H1 (cell line): ENCODE results near the gene ANKRD11. TPM values are rescaled to one million over a fixed set of nuclear protein-coding genes. Genes with fewer than 3 reads are reported as not detected.

Source experiments
- CTCF ChIA-PET: fragments of 300-600 bp; sonication (Branson Sonifier 250); formaldehyde crosslinking; loops from one replicate; lab custom pipeline; 2021; ENCODE audit not compliant: partially characterized antibody; lab: Charles Lee
- POLR2A ChIA-PET: fragments of 300-600 bp; sonication (Branson Sonifier 250); formaldehyde crosslinking; loops from one replicate; lab custom pipeline; 2021; ENCODE audit warnings: inconsistent platforms; ENCODE audit not compliant: partially characterized antibody; lab: Charles Lee
- DNase-seq, 2 experiments: peaks; one replicate each; pipeline versions ENCODE4 v3.0.0 to v3.0.0-alpha.2; 2010 to 2022; ENCODE audit warnings: low spot score in 2 of 2, low read depth in 1 of 2, mixed read lengths in 1 of 2
- FAIRE-seq: peaks from 2 replicates; lab custom pipeline; 2011; peaks lifted over from hg19 to GRCh38; lab: Jason Lieb, UNC
- H2AFZ ChIP-seq: 2 replicates; pipeline ENCODE4 v1.8.1; 2012; ENCODE audit warnings: low read length, inconsistent platforms
- H2AK5ac ChIP-seq: 2 replicates; pipeline ENCODE4 v1.6.1; 2013; ENCODE audit warnings: low read depth, low read length
- H2BK120ac ChIP-seq: replicated peaks from 2 replicates; pipeline ENCODE3; 2013; ENCODE audit warnings: low read depth, low read length, inconsistent platforms
- H2BK12ac ChIP-seq: 2 replicates; pipeline ENCODE4 v1.6.1; 2013; ENCODE audit warnings: low read depth, low read length
- H2BK15ac ChIP-seq: 2 replicates; pipeline ENCODE4 v1.6.1; 2013; ENCODE audit warnings: low read length
- H2BK20ac ChIP-seq: 2 replicates; pipeline ENCODE4 v1.6.1; 2013; ENCODE audit warnings: low read length
- H2BK5ac ChIP-seq: 2 replicates; pipeline ENCODE4 v1.6.1; 2013; ENCODE audit warnings: low read depth, low read length
- H3K14ac ChIP-seq: 2 replicates; pipeline ENCODE4 v1.6.1; 2013; ENCODE audit warnings: inconsistent platforms; ENCODE audit not compliant: insufficient read length
- H3K18ac ChIP-seq: 2 replicates; pipeline ENCODE4 v1.6.1; 2013; ENCODE audit warnings: low read length; ENCODE audit errors: extremely low read depth
- H3K23ac ChIP-seq: 2 replicates; pipeline ENCODE4 v1.6.1; 2013; ENCODE audit warnings: inconsistent platforms; ENCODE audit not compliant: insufficient read length
- H3K23me2 ChIP-seq: 2 replicates; pipeline ENCODE4 v1.6.1; 2013; ENCODE audit warnings: low read depth, low read length
- H3K27ac ChIP-seq: 2 replicates; pipeline ENCODE4 v1.6.1; 2011; ENCODE audit warnings: low read depth, low read length, inconsistent platforms
- H3K27me3 ChIP-seq, 4 experiments: replicated peaks in 1 of 4; 1 replicate in 1 of 4; 2 replicates in 3 of 4; pipeline versions ENCODE4 v1.6.1 to v1.8.1; 2011 to 2013; ENCODE audit warnings: low read length in 3 of 4, mild to moderate bottlenecking in 3 of 4, inconsistent platforms in 2 of 4, mixed read lengths in 2 of 4, moderate library complexity in 1 of 4; ENCODE audit not compliant: control insufficient read depth in 3 of 4, insufficient read depth in 3 of 4; ENCODE audit errors: extremely low read depth in 1 of 4
- H3K36me3 ChIP-seq, 4 experiments: 2 replicates each; pipeline versions ENCODE4 v1.6.1 to v1.8.1; 2011 to 2013; ENCODE audit warnings: mild to moderate bottlenecking in 4 of 4, low read length in 3 of 4, moderate library complexity in 2 of 4, control low read depth in 1 of 4, inconsistent platforms in 1 of 4; ENCODE audit not compliant: insufficient read depth in 4 of 4, control insufficient read depth in 2 of 4
- H3K4ac ChIP-seq: replicated peaks from 2 replicates; pipeline ENCODE3; 2013; ENCODE audit warnings: low read length, low read depth, mixed read lengths, inconsistent platforms; ENCODE audit not compliant: insufficient read length
- H3K4me1 ChIP-seq, 4 experiments: replicated peaks in 1 of 4; 1 replicate in 1 of 4; 2 replicates in 3 of 4; pipeline versions ENCODE4 v1.6.1 to v1.8.1; 2011 to 2013; ENCODE audit warnings: low read length in 3 of 4, inconsistent platforms in 2 of 4, mixed read lengths in 1 of 4; ENCODE audit not compliant: insufficient read depth in 4 of 4, control insufficient read depth in 3 of 4
- H3K4me2 ChIP-seq, 2 experiments: 2 replicates each; pipeline versions ENCODE4 v1.6.1 to v1.8.1; 2011 to 2013; ENCODE audit warnings: low read depth in 2 of 2, low read length in 2 of 2, control low read depth in 1 of 2, inconsistent platforms in 1 of 2, mild to moderate bottlenecking in 1 of 2; ENCODE audit not compliant: insufficient read depth in 1 of 2
- H3K4me3 ChIP-seq, 4 experiments: fragments of 200-600, 300-600 bp in 1 of 4; sonication (generic), shearing (Covaris generic), sonication (Bioruptor Twin) in 1 of 4; 2 replicates each; pipeline versions ENCODE4 v1.5.1 to v1.8.1; 2011 to 2016; ENCODE audit warnings: low read length in 4 of 4, low read depth in 3 of 4, control low read depth in 2 of 4, inconsistent platforms in 2 of 4, mild to moderate bottlenecking in 2 of 4, mixed read lengths in 1 of 4, moderate library complexity in 1 of 4; ENCODE audit not compliant: insufficient read depth in 2 of 4; ENCODE audit errors: extremely low read depth in 1 of 4
- H3K56ac ChIP-seq: replicated peaks from 2 replicates; pipeline ENCODE3; 2013; ENCODE audit warnings: low read depth, mild to moderate bottlenecking, mixed read lengths, low read length, inconsistent platforms; ENCODE audit not compliant: insufficient read length
- H3K79me1 ChIP-seq: 2 replicates; pipeline ENCODE4 v1.6.1; 2013; ENCODE audit warnings: low read depth, low read length, control low read depth
- H3K79me2 ChIP-seq, 2 experiments: 2 replicates each; pipeline versions ENCODE4 v1.6.1 to v1.8.1; 2012 to 2013; ENCODE audit warnings: low read length in 2 of 2, mild to moderate bottlenecking in 2 of 2, inconsistent platforms in 1 of 2; ENCODE audit not compliant: insufficient read depth in 2 of 2, control insufficient read depth in 1 of 2
- H3K9ac ChIP-seq, 4 experiments: replicated peaks in 1 of 4; 1 replicate in 1 of 4; 2 replicates in 3 of 4; pipeline versions ENCODE4 v1.6.1 to v1.8.1; 2011 to 2013; ENCODE audit warnings: low read depth in 3 of 4, low read length in 3 of 4, control low read depth in 2 of 4, mild to moderate bottlenecking in 2 of 4, moderate library complexity in 2 of 4, inconsistent platforms in 1 of 4; ENCODE audit errors: extremely low read depth in 1 of 4
- H3K9me3 ChIP-seq, 2 experiments: 2 replicates each; pipeline versions ENCODE4 v1.6.1 to v1.8.1; 2012 to 2013; ENCODE audit warnings: mild to moderate bottlenecking in 2 of 2, moderate library complexity in 2 of 2, control low read depth in 1 of 2, inconsistent platforms in 1 of 2, low read depth in 1 of 2, low read length in 1 of 2, mixed read lengths in 1 of 2; ENCODE audit not compliant: insufficient read depth in 2 of 2
- H4K20me1 ChIP-seq, 2 experiments: replicated peaks in 1 of 2; 2 replicates each; pipeline versions ENCODE3 to v1.8.1; 2011 to 2013; ENCODE audit warnings: inconsistent platforms in 2 of 2, low read length in 2 of 2, mild to moderate bottlenecking in 1 of 2; ENCODE audit not compliant: insufficient read depth in 2 of 2, control insufficient read depth in 1 of 2
- H4K5ac ChIP-seq: 2 replicates; pipeline ENCODE4 v1.6.1; 2013; ENCODE audit warnings: low read length, low read depth, mixed read lengths, inconsistent platforms; ENCODE audit not compliant: insufficient read length
- H4K8ac ChIP-seq: 2 replicates; pipeline ENCODE4 v1.8.0; 2013; ENCODE audit warnings: mild to moderate bottlenecking, moderate library complexity, low read length, inconsistent platforms; ENCODE audit not compliant: insufficient read depth; ENCODE audit errors: extremely low read depth
- H4K91ac ChIP-seq: replicated peaks from 2 replicates; pipeline ENCODE3; 2013; ENCODE audit warnings: low read length, mixed read lengths, inconsistent platforms; ENCODE audit not compliant: insufficient read length
- BACH1 ChIP-seq: IDR thresholded peaks from 2 replicates; pipeline ENCODE4 v1.6.1; 2012; ENCODE audit warnings: low read length, improper control_type of control experiment
- CTBP2 ChIP-seq: IDR thresholded peaks from 2 replicates; pipeline ENCODE4 v1.7.0; 2011; ENCODE audit warnings: borderline replicate concordance, mild to moderate bottlenecking, moderate library complexity, mixed read lengths, low read length; ENCODE audit not compliant: insufficient read depth, insufficient read length
- KDM4A ChIP-seq: IDR thresholded peaks from one replicate; pipeline ENCODE4 v1.7.1; 2012; ENCODE audit warnings: low read depth, mild to moderate bottlenecking, moderate library complexity, low read length, inconsistent platforms; ENCODE audit not compliant: severe bottlenecking
- MAX ChIP-seq: IDR thresholded peaks from 2 replicates; pipeline ENCODE4 v1.6.1; 2012; ENCODE audit warnings: inconsistent platforms
- POLR2A ChIP-seq, 2 experiments: IDR thresholded peaks; 1 replicate in 1 of 2; 2 replicates in 1 of 2; pipeline ENCODE4 v1.6.1; 2011; ENCODE audit warnings: low read depth in 2 of 2, low read length in 2 of 2, mild to moderate bottlenecking in 2 of 2; ENCODE audit errors: control extremely low read depth in 1 of 2
- RFX5 ChIP-seq: IDR thresholded peaks from 2 replicates; pipeline ENCODE4 v1.6.1; 2011; ENCODE audit warnings: low read depth, low read length, improper control_type of control experiment, borderline replicate concordance
- RNF2 ChIP-seq: fragments of 200-900, 300-1000 bp; sonication (generic); IDR thresholded peaks from 2 replicates; pipeline ENCODE4 v1.7.1; 2016; ENCODE audit warnings: borderline replicate concordance, low read depth, mild to moderate bottlenecking, antibody characterized with exemption, low read length; ENCODE audit not compliant: poor library complexity, severe bottlenecking; ENCODE audit errors: missing control alignments
- WGBS, 2 experiments: shearing (Covaris generic) in 1 of 2; methylation state at CpG; one replicate each; pipeline versions ENCODE4 v1.1.6 to v1.1.7; 2013 to 2015; ENCODE audit warnings: low lambda C conversion rate in 2 of 2, mixed read lengths in 2 of 2, inconsistent platforms in 1 of 2, low coverage in 1 of 2, missing lambda C conversion rate in 1 of 2; ENCODE audit not compliant: insufficient replicate concordance in 2 of 2, insufficient coverage in 1 of 2, insufficient read length in 1 of 2; ENCODE audit errors: extremely low coverage in 1 of 2, missing lambda C conversion rate in 1 of 2; 5-methylcytosine and 5-hydroxymethylcytosine counted together
- polyA plus RNA-seq, 7 experiments: library from polyadenylated mRNA; depleted of rRNA in 3 of 7; stranded (reverse) in 5 of 7; unstranded in 2 of 7; fragments of >200 nt in 5 of 7; fragments of 200-250 nt in 2 of 7; gene quantifications; 1 replicate in 5 of 7; 2 replicates in 1 of 7; 4 replicates in 1 of 7; pipeline versions ENCODE4 v1.2.1 to v1.2.3, GENCODE V29; 2011 to 2013; ENCODE audit warnings: missing spikeins in 2 of 7, mixed read lengths in 2 of 7
- total RNA-seq: library from RNA; stranded (reverse); fragmentation: NEBNext Ultra II Directional; extraction: Animal tissue kit (Norgen Biotek cat#: 25700); gene quantifications from 2 replicates; pipeline ENCODE4 v1.2.1, GENCODE V29; 2021

Gene ANKRD11
- total and polyA plus RNA-seq, 2 of the 8 experiments (the other 6 are each of a cell fraction or from before 2014, with no cell fraction given): 46.5 to 142 TPM

DNA sequence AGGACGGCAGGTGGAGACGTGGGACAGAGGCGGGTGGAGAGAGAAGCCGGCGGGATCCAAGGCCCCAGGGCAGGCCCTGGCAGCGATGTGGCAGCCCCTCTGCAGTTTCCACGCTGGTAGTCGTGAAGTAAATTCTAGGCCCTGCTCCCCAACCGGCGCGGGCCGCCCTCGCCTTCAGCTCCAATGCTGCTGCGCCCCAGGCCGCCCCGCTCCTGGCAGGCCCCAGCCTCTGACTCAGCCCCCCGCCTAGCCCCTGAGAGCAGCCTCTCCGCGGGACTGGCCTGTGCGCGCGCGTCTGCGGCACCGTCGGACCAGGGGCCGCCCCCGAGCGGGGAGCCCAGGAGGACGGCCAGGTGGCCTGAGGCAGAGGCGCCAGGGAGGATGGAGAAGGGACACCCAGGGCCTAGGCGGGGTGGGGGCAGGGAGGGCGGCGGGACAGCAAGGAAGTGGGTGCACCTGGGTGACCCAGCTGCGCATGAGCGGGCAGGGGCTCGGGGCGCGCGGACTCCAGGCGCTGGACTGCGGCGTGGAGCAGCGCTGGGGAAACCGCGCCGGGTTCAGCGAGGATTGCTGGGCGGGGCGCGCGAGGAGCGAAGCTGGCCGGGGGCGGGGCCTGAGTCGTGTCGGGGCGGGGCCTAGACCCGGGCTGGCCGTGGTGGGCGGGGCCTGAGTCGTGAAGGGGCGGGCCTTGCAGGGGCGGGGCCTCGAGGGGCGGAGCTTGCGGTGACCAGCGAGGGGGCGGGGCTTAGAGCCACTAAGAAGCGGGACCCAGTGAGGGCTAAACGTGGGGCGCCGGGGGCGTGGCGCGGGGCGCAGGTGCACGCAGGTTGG, 243.2 kb downstream of the ANKRD11 start:
- H3K27me3 ChIP-seq: peaks cover 0 to 11% (median 6%) of the 10 kb centered on the region in 4 experiments; a peak in 4 of 7 replicates
- H3K36me3 ChIP-seq: no peaks in the 10 kb centered on the region
- H3K4me2 ChIP-seq: peak overlapping the region; percentile 77 to 90
- H3K23ac ChIP-seq: no peak overlapping the region
- peak overlapping the region; percentile 33 to 72 (median 44) for H3K4me3 ChIP-seq
- peak overlapping the region; percentile 80; the same call in 1 of the 2 replicates for H4K8ac ChIP-seq
- H3K9me3 ChIP-seq: no peaks in the 10 kb centered on the region; a peak in 1 of 4 replicates
- H2AK5ac ChIP-seq: no peak overlapping the region
- peaks cover 0 to 5% of the 10 kb centered on the region in 2 experiments for H4K20me1 ChIP-seq
- H3K79me2 ChIP-seq: no peaks in the 10 kb centered on the region
- no peak overlapping the region for H2BK5ac ChIP-seq
- H2AFZ ChIP-seq: no peak overlapping the region
- peaks cover 0 to 9% (median 0%) of the 10 kb centered on the region in 4 experiments; a peak in 2 of 7 replicates for H3K4me1 ChIP-seq
- no peak overlapping the region for H2BK120ac ChIP-seq
- no peak overlapping the region for H2BK20ac ChIP-seq
- H3K27ac ChIP-seq: no peak overlapping the region
- H3K9ac ChIP-seq: peak overlapping the region in 2 of 4 experiments; percentile 54 to 87; a peak in 1 of 7 replicates
- peak overlapping the region; percentile 16 for H3K56ac ChIP-seq
- WGBS, 2 experiments: 6% methylated on average over 29 of the region's 78 CpGs; no CpG with 5 or more reads in 1 of the 2 experiments
- H3K4ac ChIP-seq: no peak overlapping the region
- H4K5ac ChIP-seq: no peak overlapping the region
- H3K23me2 ChIP-seq: peaks cover 4% of the 10 kb centered on the region; the same call in 1 of the 2 replicates
- TF ChIP-seq KDM4A (peak; percentile 32), RFX5 (no peak), MAX (peak; percentile 11; the same call in 1 of the 2 replicates), RNF2 (no peak), CTBP2 (no peak), BACH1 (peak; percentile 1), POLR2A (IDR thresholded peaks at IDR 0.05; ENCODE audit: control extremely low read depth in 1 of 2, low read depth in 2 of 2, low read length in 2 of 2) (peak in 1 of 2 experiments; percentile 22; a peak in 1 of 3 replicates)
- no peak overlapping the region for H2BK15ac ChIP-seq
- H3K79me1 ChIP-seq: no peaks in the 10 kb centered on the region
- peak; percentile 62 to 100 for DNase-seq
- no peak for FAIRE-seq
- H3K18ac ChIP-seq: peak overlapping the region; percentile 48
- no peak overlapping the region for H3K14ac ChIP-seq
- CTCF ChIA-PET: interaction anchor here (0.6 to 2.6 kb wide), 3 partner anchors 42 to 263 kb away, joined by 3 to 9 read pairs (median 3); no protein-coding TSS in a partner anchor
- no peak overlapping the region for H2BK12ac ChIP-seq
- POLR2A ChIA-PET: interaction anchor here (0.7 to 2.0 kb wide), 8 partner anchors 8 to 318 kb away, joined by 3 to 6 read pairs (median 4); no protein-coding TSS in a partner anchor
- H4K91ac ChIP-seq: no peak overlapping the region
